Measurements from ENCODE around the gene EXOC7.
"Not testable (repeated sequence)": the region's sequence is repeated elsewhere in the genome, so short reads cannot be mapped to it uniquely, and the experiment has no call there.

Gene EXOC7

GRCh38 chr17:76072148-76072858 is 31.3 kb downstream of the EXOC7 start, which contains the start of gene SRP68:
TSS of gene SRP68 (minus strand) at chr17:76072517. CDS start at chr17:76072491, 26 bp downstream.
- peak; percentile 98 to 99 for DNase-seq

- DNase-seq: no peak
Observed at GRCh38 chr17:76071531-76072147, 31.9 kb downstream of the EXOC7 start.

GRCh38 chr17:76065775-76066174 is 37.8 kb downstream of the EXOC7 start:
- DNase-seq: no peak

- no peak for DNase-seq
Observed at GRCh38 chr17:76063875-76064546, 39.6 kb downstream of the EXOC7 start.

DNA sequence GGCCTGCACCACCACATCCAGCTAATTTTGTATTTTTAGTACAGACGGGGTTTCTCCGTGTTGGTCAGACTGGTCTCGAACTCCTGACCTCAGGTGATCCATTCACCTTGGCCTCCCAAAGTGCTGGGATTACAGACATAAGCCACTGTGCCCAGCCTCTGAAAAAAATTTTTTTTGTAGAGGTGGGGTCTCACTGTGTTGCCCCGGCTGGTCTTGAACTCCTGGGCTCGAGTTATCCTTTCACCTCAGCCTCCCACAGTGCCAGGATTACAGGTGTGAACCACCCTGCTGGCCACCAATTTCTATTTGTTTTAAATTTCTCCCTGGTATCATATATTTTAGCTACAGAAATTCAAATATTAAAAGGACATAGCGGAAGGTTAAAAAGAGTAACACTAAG is 45.3 kb downstream of the EXOC7 start:
- DNase-seq: not testable (repeated sequence)

DNA sequence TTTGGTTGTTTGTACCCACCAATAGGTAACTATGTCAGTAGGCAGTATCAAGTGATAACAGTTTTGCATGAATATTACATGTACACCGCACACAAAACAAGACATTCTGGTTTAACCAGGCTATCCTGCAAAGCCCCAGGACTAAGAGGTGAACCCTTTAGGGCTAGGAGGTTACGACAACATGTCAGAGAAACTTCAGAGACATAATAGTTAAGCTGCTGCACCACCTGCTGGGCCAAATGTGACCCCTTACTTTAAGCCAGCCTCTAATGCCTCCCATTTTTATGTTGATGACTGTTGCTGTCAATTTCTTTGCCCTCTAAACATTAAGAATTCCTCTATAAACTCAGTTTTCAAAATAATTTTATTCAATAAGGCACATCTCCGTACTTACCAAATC is 46.7 kb downstream of the EXOC7 start:
- no peak for DNase-seq

DNA sequence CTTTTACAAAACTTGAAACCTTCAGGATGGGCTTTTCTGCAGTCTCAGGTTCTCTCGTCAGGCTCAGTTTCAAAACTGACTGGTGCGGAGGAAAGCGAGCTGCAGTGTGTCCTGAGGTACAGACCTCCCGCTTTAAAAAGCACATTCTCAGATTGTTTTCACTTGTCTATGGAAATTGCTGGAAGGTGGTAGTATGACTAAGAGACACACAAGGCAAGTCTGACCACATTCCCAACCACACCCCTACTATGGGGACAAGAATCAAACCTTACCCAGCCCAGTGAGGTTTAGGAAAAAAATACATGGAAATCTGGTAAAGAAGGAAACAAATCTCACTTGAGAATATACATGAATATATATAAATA is 49.5 kb downstream of the EXOC7 start:
- no peak for DNase-seq

DNA sequence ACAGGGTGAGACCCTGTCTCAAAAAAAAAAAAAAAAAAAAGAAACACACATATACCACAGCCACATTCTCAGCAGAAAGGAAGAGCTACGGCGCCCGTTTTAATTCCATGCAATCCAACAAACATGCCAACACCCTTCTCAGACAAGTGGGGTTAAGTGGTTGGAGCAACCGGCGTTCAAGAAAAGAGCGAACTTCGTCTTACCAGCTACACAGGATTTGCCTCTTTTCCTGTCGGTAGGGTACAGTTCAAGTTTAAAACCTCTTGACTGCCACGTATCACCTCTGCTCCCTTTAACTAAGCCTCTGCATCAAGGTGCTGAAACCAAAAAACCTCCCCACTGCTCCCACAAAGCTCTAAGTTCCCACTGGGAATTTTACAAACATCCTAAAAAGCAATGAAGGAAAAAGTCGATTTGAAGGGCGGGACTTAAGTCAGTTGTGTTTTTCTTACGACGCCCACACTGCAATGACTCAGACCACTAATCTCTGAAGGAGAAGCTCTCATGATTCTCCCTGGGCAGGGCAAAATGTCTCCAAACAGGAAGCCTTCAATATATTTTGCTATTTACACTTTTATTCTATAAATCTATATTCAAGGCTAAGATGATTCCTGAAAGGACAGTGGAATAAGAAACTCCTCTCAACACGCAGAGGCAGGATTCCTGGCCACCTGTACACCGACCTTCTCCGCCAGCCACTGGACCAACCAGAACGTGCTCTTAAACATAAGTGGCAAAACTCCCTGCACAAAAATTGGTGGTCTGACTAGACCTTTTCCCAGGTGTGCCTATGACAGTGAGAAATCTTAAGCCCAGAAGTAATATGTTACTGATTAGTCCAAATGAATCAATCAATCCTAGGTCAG is 50.1 kb downstream of the EXOC7 start:
- DNase-seq: no peak

- no peak for DNase-seq
Observed at GRCh38 chr17:76051561-76051960, 52.0 kb downstream of the EXOC7 start.

DNA sequence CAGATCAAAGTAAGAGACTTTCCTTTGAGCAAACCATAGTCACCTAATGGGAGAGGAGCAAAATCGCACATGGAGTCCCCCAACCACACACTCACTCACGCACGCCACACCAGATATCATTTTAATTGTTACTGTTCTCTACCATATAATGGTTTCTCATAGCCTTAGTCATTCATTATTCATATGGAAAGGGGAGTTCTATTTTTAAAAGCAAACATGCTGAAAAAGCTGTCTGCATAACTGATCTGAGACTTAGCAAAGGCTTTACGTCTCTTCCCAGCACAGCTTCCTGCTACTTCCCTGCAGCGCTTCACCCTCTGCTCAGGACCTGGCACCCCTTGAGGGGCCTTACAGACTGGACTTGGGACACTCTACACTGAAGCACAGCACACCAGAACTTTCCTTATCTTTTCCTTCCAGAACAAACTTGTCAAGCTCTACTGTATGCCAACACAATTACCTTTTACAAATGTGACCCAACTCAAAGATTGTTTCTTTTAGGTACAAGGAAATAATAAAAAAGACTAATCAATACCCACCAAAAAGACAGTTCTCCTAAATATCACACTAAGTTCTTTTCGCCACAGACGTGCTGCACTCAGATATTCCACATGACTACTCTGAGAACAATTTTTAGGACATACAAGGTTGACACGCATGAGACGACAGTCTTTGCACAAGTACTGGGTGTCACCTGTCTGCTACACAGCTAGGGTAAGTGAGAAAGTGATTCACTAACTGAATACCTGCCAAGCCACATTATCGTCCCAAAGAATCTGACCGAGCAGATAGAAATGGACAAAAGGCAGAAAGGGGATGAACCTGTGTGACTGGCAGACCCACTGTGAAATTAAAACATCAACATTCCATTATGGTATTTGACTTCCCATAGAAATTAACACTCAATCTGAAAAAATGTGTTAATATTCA is 52.8 kb downstream of the EXOC7 start:
- DNase-seq: no peak

DNA sequence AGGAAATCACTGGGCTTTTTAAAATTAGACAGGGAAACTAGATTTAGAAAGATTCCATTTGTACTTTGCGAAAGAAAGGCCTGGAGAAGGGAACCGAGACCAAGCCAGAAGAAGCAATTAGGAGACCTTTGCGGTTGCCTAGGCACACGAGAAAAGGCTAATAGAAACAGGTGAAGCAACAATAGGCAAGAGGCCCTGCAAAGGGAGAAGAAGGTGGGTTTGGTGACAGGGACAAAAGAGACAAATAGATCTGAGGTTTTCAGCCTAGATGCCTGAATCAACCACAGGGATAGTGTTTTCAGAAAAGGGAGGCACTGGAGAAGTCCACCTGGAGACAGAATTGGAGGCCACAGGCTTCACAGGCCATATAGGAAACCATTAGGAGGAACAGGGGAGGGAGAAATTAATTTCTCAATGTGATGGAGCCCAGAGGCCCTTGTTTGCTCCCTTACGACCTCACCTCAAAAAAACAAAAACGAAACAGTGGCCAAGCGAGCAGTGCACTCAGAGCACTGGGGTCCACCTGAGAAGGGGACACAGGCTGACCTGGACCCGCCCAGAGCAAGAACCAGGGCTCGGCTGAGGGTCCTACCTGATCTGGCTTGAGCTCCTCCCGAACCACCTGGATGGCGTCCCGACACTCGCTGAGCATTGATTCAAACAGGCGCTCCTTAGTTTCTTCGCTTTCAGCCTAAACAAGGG is 53.6 kb downstream of the EXOC7 start:
- no peak for DNase-seq

DNA sequence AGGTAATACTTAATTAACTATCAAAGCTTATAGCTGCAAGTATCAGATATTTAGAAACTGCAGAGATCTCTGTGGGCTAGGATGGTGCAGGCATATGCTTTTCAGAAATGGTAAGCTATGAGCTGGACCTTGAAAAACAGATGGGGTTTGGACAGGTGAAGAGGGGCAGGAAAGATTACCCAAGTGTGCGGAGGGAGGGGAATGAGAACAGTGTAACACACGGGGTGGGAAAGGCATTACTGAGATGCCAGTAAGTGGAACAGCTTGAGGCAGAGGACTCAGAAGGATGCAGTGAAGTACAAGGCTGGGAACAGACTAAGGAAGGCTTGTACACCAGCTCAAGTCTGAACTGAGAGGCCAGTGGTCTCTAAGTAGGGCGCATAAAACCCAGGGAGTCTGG is 54.3 kb downstream of the EXOC7 start:
- peak in 1 of 2 experiments; percentile 20 for DNase-seq

- DNase-seq: no peak
Observed at GRCh38 chr17:76048711-76049110, 54.9 kb downstream of the EXOC7 start.

GRCh38 chr17:76048025-76048605 is 55.5 kb downstream of the EXOC7 start:
- no peak for DNase-seq

GRCh38 chr17:76046064-76046463 is 57.5 kb downstream of the EXOC7 start:
- DNase-seq: no peak

DNA sequence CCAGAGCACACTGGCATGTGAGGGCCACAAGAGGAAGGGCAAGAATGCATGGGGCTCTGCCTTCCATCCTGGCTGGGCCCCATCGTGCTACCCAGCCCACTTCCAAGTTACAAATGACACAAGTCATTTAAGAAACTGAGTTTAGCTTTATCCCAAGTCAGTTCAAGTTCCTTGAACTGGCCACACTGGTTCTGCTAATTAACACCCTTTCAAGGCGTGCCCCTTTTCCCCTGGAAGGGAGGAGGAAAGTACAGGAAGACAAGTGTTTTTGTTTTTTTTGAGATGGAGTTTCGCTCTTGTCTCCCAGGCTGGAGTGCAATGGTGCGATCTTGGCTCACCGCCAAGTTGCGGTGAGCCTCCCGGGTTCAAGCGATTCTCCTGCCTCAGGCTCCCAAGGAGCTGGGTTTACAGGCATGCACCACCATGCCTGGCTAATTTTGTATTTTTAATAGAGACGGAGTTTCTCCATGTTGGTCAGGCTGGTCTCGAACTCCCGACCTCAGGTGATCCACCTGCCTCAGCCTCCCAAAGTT is 59.0 kb downstream of the EXOC7 start:
- not testable (repeated sequence) for DNase-seq

GRCh38 chr17:76042868-76043267 is 60.7 kb downstream of the EXOC7 start:
- DNase-seq: not testable (repeated sequence)

DNA sequence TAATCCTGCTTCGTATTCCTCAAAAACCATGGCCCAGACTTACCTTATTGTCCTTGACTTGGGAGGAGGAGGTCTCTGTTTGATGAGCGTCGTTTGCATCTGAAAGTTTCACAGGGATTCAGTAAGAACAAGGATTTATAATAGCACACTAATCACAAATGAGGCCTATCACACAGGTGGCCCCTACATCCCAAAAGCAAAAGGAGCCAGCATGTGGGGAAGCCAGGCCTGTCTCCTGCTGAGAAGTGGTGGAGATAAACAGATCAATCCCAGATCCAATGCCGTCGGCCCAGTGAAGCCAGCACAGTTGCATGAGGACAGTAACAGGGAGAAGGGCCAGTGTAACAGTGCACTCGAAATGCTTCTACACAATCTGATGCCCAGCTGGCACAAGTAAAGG is 63.2 kb downstream of the EXOC7 start:
- DNase-seq: no peak

DNA sequence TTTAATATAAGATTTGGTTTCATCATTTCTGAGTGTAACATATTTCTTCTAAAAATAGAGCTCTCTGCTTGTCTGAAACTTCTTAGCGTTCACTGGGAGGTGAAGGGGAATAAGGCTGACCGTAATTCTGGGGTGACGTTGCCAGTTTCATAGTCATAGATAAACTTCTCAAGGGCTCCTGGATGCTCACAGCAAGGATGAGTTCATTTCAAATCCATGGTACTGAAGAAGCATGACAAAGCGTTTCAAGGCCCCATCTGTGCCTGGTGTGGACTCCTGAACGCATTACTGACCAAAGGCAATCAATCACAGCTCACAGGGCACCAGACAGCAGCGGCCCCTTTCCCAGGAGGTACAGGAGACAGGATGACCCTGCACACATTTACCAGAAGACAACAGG is 64.5 kb downstream of the EXOC7 start:
- no peak for DNase-seq

DNA sequence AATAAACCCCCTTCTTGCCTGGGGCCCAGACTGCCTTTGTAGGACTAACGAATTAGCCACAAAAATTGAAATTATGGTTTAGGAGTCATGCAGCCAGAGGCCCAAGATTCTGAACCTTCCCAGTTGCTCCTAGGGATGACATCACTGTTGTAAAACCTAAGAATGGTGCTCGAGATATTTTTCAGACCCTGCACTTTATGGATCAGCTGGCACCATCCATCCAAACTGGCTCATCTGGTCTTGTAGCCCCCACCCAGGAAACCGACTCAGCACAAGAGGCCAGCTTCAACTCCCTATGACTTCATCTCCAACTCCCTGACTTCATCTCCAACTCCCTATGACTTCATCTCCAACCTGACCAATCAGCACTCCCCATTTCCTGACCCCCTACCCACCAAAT is 65.5 kb downstream of the EXOC7 start:
- no peak for DNase-seq
